ENCODE results near the gene KLHDC8A. TPM values are rescaled to one million over a fixed set of nuclear protein-coding genes. Genes with fewer than 3 reads are reported as not detected.

KLHDC8A gene
- total and polyA plus RNA-seq, 2 donors (not counting 1 experiment from before 2014, with no cell fraction given): not detected

- H3K27me3 ChIP-seq (ENCODE audit: control insufficient read depth, insufficient read depth, low read length): no peaks in the 10 kb centered on the region
- no peak overlapping the region for H3K4me3 ChIP-seq (replicated peaks in 1 of 4; ENCODE audit: control extremely low read depth in 1 of 4, insufficient read depth in 1 of 4, low read depth in 3 of 4, low read length in 4 of 4)
- TF ChIP-seq CTCF (conservative IDR thresholded peaks at IDR 0.05 in 1 of 2, IDR thresholded peaks at IDR 0.05 in 1 of 2; ENCODE audit: low read depth in 1 of 2, low read length in 2 of 2) (no peak), EZH2 (IDR thresholded peaks at IDR 0.05; ENCODE audit: low read length, missing control alignments) (no peak)
- no peak overlapping the region for H3K4me2 ChIP-seq (ENCODE audit: extremely low read depth, insufficient read depth, low read length)
- H3K9ac ChIP-seq (ENCODE audit: insufficient read depth, low read length): no peak overlapping the region
- no peak overlapping the region for H3K27ac ChIP-seq (ENCODE audit: insufficient read depth, low read length)
- peaks cover 33% of the 10 kb centered on the region for H3K4me1 ChIP-seq (ENCODE audit: control insufficient read depth, extremely low read depth, insufficient read depth, low read length)
- no peaks in the 10 kb centered on the region for H3K79me2 ChIP-seq (ENCODE audit: control insufficient read depth, insufficient read depth, low read length)
- DNase-seq (ENCODE audit: low read depth in 2 of 2): no peak
- H4K20me1 ChIP-seq (ENCODE audit: control insufficient read depth, extremely low read depth, insufficient read depth, low read length): no peaks in the 10 kb centered on the region
- H2AFZ ChIP-seq (ENCODE audit: low read length): no peak overlapping the region
- H3K36me3 ChIP-seq (ENCODE audit: control insufficient read depth, insufficient read depth, low read length): no peaks in the 10 kb centered on the region
- H3K9me3 ChIP-seq (ENCODE audit: control insufficient read depth, insufficient read depth, low read depth, low read length): no peaks in the 10 kb centered on the region
Observed at GRCh38 chr1:205291596-205291995, 65.1 kb downstream of the KLHDC8A start.

- no peak overlapping the region for H3K4me2 ChIP-seq (ENCODE audit: extremely low read depth, insufficient read depth, low read length)
- peaks cover 38% of the 10 kb centered on the region for H3K4me1 ChIP-seq (ENCODE audit: control insufficient read depth, extremely low read depth, insufficient read depth, low read length)
- H3K27me3 ChIP-seq (ENCODE audit: control insufficient read depth, insufficient read depth, low read length): no peaks in the 10 kb centered on the region
- no peak overlapping the region for H3K9ac ChIP-seq (ENCODE audit: insufficient read depth, low read length)
- no peaks in the 10 kb centered on the region for H4K20me1 ChIP-seq (ENCODE audit: control insufficient read depth, extremely low read depth, insufficient read depth, low read length)
- no peak overlapping the region for H3K27ac ChIP-seq (ENCODE audit: insufficient read depth, low read length)
- H3K9me3 ChIP-seq (ENCODE audit: control insufficient read depth, insufficient read depth, low read depth, low read length): no peaks in the 10 kb centered on the region
- H3K4me3 ChIP-seq (replicated peaks in 1 of 4; ENCODE audit: control extremely low read depth in 1 of 4, insufficient read depth in 1 of 4, low read depth in 3 of 4, low read length in 4 of 4): no peak overlapping the region
- DNase-seq (ENCODE audit: low read depth in 2 of 2): peak in 1 of 2 donors; percentile 41
- no peaks in the 10 kb centered on the region for H3K79me2 ChIP-seq (ENCODE audit: control insufficient read depth, insufficient read depth, low read length)
- no peaks in the 10 kb centered on the region for H3K36me3 ChIP-seq (ENCODE audit: control insufficient read depth, insufficient read depth, low read length)
- H2AFZ ChIP-seq (ENCODE audit: low read length): peak overlapping the region; percentile 19
- TF ChIP-seq CTCF (conservative IDR thresholded peaks at IDR 0.05 in 1 of 2, IDR thresholded peaks at IDR 0.05 in 1 of 2; ENCODE audit: low read depth in 1 of 2, low read length in 2 of 2) (no peak), EZH2 (IDR thresholded peaks at IDR 0.05; ENCODE audit: low read length, missing control alignments) (no peak)
Observed at GRCh38 chr1:205287767-205288559, 68.8 kb downstream of the KLHDC8A start.

GRCh38 chr1:205287076-205287475, 69.6 kb downstream of the KLHDC8A start:
- H3K4me1 ChIP-seq (ENCODE audit: control insufficient read depth, extremely low read depth, insufficient read depth, low read length): peaks cover 38% of the 10 kb centered on the region
- no peak for TF ChIP-seq CTCF (conservative IDR thresholded peaks at IDR 0.05 in 1 of 2, IDR thresholded peaks at IDR 0.05 in 1 of 2; ENCODE audit: low read depth in 1 of 2, low read length in 2 of 2)
- TF ChIP-seq EZH2 (IDR thresholded peaks at IDR 0.05; ENCODE audit: low read length, missing control alignments): no peak

More at GRCh38 chr1:205287076-205287475, 69.6 kb downstream of the KLHDC8A start:
- DNase-seq (ENCODE audit: low read depth in 2 of 2): peak in 1 of 2 donors; percentile 42
- no peaks in the 10 kb centered on the region for H4K20me1 ChIP-seq (ENCODE audit: control insufficient read depth, extremely low read depth, insufficient read depth, low read length)
- no peaks in the 10 kb centered on the region for H3K27me3 ChIP-seq (ENCODE audit: control insufficient read depth, insufficient read depth, low read length)
- H3K9ac ChIP-seq (ENCODE audit: insufficient read depth, low read length): no peak overlapping the region
- H3K79me2 ChIP-seq (ENCODE audit: control insufficient read depth, insufficient read depth, low read length): no peaks in the 10 kb centered on the region
- no peak overlapping the region for H2AFZ ChIP-seq (ENCODE audit: low read length)
- no peak overlapping the region for H3K4me2 ChIP-seq (ENCODE audit: extremely low read depth, insufficient read depth, low read length)
- no peaks in the 10 kb centered on the region for H3K36me3 ChIP-seq (ENCODE audit: control insufficient read depth, insufficient read depth, low read length)
- no peaks in the 10 kb centered on the region for H3K9me3 ChIP-seq (ENCODE audit: control insufficient read depth, insufficient read depth, low read depth, low read length)
- no peak overlapping the region for H3K27ac ChIP-seq (ENCODE audit: insufficient read depth, low read length)
- no peak overlapping the region for H3K4me3 ChIP-seq (replicated peaks in 1 of 4; ENCODE audit: control extremely low read depth in 1 of 4, insufficient read depth in 1 of 4, low read depth in 3 of 4, low read length in 4 of 4)
